Karpas-422 (cell line): ENCODE data around the gene TMEM235. TPM values are rescaled to one million over a fixed set of nuclear protein-coding genes. Genes with fewer than 3 reads are reported as not detected.
"Not testable (repeated sequence)": the region's sequence is repeated elsewhere in the genome, so short reads cannot be mapped to it uniquely, and the experiment has no call there.

ENCODE experiments used
- DNase-seq: peaks from one replicate; pipeline ENCODE4 v3.0.0-alpha.2; 2015
- H2AFZ ChIP-seq: fragments of 200-600 bp; sonication (generic); 2 replicates; pipeline ENCODE4 v1.6.1; 2014; ENCODE audit warnings: antibody characterized with exemption, low read length, mixed read lengths
- H3K27ac ChIP-seq: fragments of 200-600 bp; sonication (generic); 2 replicates; pipeline ENCODE4 v1.5.1; 2014; ENCODE audit warnings: mild to moderate bottlenecking, low read length, moderate library complexity
- H3K27me3 ChIP-seq: fragments of 200-600 bp; sonication (generic); 2 replicates; pipeline ENCODE4 v1.6.1; 2014; ENCODE audit warnings: low read length, mixed read lengths
- H3K36me3 ChIP-seq: fragments of 200-600 bp; sonication (generic); 2 replicates; pipeline ENCODE4 v1.6.1; 2014; ENCODE audit warnings: low read length, mixed read lengths; ENCODE audit not compliant: insufficient read depth
- H3K4me1 ChIP-seq: fragments of 200-600 bp; sonication (generic); 2 replicates; pipeline ENCODE4 v1.6.1; 2014; ENCODE audit warnings: mild to moderate bottlenecking, low read length, mixed read lengths
- H3K4me2 ChIP-seq: fragments of 200-600 bp; sonication (generic); 2 replicates; pipeline ENCODE4 v1.6.1; 2014; ENCODE audit warnings: low read length, low read depth, mild to moderate bottlenecking; ENCODE audit not compliant: poor library complexity, severe bottlenecking
- H3K4me3 ChIP-seq: fragments of 200-600 bp; sonication (generic); 2 replicates; pipeline ENCODE4 v1.5.1; 2014; ENCODE audit warnings: mild to moderate bottlenecking, antibody characterized with exemption, low read length, mixed read lengths
- H3K79me2 ChIP-seq: fragments of 200-600 bp; sonication (generic); 2 replicates; pipeline ENCODE4 v1.6.1; 2014; ENCODE audit warnings: mild to moderate bottlenecking, low read length, mixed read lengths
- H3K9ac ChIP-seq: fragments of 200-600 bp; sonication (generic); 2 replicates; pipeline ENCODE4 v1.6.0; 2014; ENCODE audit warnings: low read length
- H3K9me2 ChIP-seq: fragments of 200-600 bp; sonication (generic), shearing (Covaris generic); replicated peaks from 2 replicates; pipeline ENCODE4 v1.6.0; 2014; ENCODE audit warnings: mild to moderate bottlenecking, low read length, moderate library complexity; ENCODE audit not compliant: insufficient read depth
- H3K9me3 ChIP-seq: fragments of 300-700, 200-600 bp; sonication (generic); 2 replicates; pipeline ENCODE4 v1.6.1; 2014; ENCODE audit warnings: low read length, mixed read lengths
- H4K20me1 ChIP-seq: fragments of 200-600 bp; sonication (generic); 2 replicates; pipeline ENCODE4 v1.6.1; 2014; ENCODE audit warnings: mild to moderate bottlenecking, antibody characterized with exemption, low read length, low read depth; ENCODE audit not compliant: insufficient read depth
- total RNA-seq: library from RNA; depleted of rRNA; stranded (reverse); fragments of >200 nt; shearing (Covaris generic); gene quantifications from 2 replicates; pipeline ENCODE4 v1.2.3, GENCODE V29; 2014; ENCODE audit warnings: low replicate concordance

TMEM235 gene
- total RNA-seq, 1 experiment from 2014 or later: not detected

- Histone ChIP-seq H3K36me3 (no peaks in the 10 kb centered on the region), H3K4me3 (no peak overlapping the region), H3K9me3 (no peaks in the 10 kb centered on the region), H3K9ac (no peak overlapping the region), H3K79me2 (no peaks in the 10 kb centered on the region), H3K4me1 (no peaks in the 10 kb centered on the region), H4K20me1 (no peaks in the 10 kb centered on the region), H3K4me2 (no peak overlapping the region), H3K9me2 (no peaks in the 10 kb centered on the region), H2AFZ (no peak overlapping the region), H3K27me3 (no peaks in the 10 kb centered on the region), H3K27ac (no peak overlapping the region)
- no peak for DNase-seq
Measured at GRCh38 chr17:78232859-78233173, 1.4 kb downstream of the TMEM235 start.

GRCh38 chr17:78233678-78234077 lies 2.2 kb downstream of the TMEM235 start:
- H3K4me3 ChIP-seq: no peak overlapping the region
- H3K9ac ChIP-seq: no peak overlapping the region
- H3K9me3 ChIP-seq: no peaks in the 10 kb centered on the region
- no peaks in the 10 kb centered on the region for H3K9me2 ChIP-seq
- H2AFZ ChIP-seq: no peak overlapping the region
- no peak overlapping the region for H3K27ac ChIP-seq
- DNase-seq: no peak
- H4K20me1 ChIP-seq: no peaks in the 10 kb centered on the region
- no peaks in the 10 kb centered on the region for H3K4me1 ChIP-seq
- H3K36me3 ChIP-seq: no peaks in the 10 kb centered on the region
- H3K27me3 ChIP-seq: no peaks in the 10 kb centered on the region
- no peak overlapping the region for H3K4me2 ChIP-seq
- H3K79me2 ChIP-seq: no peaks in the 10 kb centered on the region

DNA sequence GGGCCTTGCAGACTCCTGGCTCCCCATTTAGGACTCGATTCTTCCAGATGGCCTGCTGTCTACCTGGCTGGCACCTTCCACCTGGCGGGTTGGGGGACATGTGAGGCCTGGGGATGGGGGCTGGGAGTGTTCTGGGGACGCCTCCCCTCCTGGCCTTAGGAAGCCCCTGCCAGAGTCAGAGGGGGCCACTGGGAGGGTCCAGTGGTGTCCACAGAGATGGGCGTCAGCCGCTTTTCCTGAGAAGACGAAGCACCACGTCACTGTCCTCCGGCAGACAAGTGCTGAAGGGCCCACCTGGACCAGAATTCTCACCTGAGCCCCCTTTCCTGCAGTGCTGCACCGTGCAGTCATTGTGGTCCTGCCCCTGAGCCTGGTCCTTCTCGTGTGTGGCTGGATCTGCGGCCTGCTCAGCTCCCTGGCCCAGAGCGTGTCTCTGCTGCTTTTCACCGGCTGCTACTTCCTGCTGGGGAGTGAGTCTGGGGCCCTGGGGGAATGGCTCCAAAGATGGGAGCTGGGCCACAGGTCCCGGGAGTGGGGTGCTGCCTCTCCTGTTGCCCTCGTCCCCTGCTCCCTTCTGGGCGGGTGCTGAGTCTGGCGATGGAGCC lies 2.9 kb downstream of the TMEM235 start:
- no peaks in the 10 kb centered on the region for H3K9me3 ChIP-seq
- no peak for DNase-seq
- H4K20me1 ChIP-seq: no peaks in the 10 kb centered on the region
- no peaks in the 10 kb centered on the region for H3K36me3 ChIP-seq
- no peaks in the 10 kb centered on the region for H3K79me2 ChIP-seq
- H2AFZ ChIP-seq: no peak overlapping the region
- no peak overlapping the region for H3K4me2 ChIP-seq
- H3K4me3 ChIP-seq: no peak overlapping the region
- H3K9ac ChIP-seq: no peak overlapping the region
- H3K27me3 ChIP-seq: no peaks in the 10 kb centered on the region
- H3K27ac ChIP-seq: no peak overlapping the region
- no peaks in the 10 kb centered on the region for H3K9me2 ChIP-seq
- peaks cover 6% of the 10 kb centered on the region for H3K4me1 ChIP-seq

- not testable (repeated sequence) for H3K9me2 ChIP-seq, H3K9me3 ChIP-seq, H3K36me3 ChIP-seq, H3K4me1 ChIP-seq, H3K27ac ChIP-seq, H3K4me2 ChIP-seq, DNase-seq, H2AFZ ChIP-seq, H3K9ac ChIP-seq, H3K27me3 ChIP-seq, H4K20me1 ChIP-seq, H3K4me3 ChIP-seq, H3K79me2 ChIP-seq
Measured at GRCh38 chr17:78235022-78235421, 3.6 kb downstream of the TMEM235 start.

GRCh38 chr17:78235885-78236284 lies 4.5 kb downstream of the TMEM235 start:
- no peaks in the 10 kb centered on the region for H3K27me3 ChIP-seq
- peaks cover 7% of the 10 kb centered on the region for H3K4me1 ChIP-seq
- no peak overlapping the region for H3K4me2 ChIP-seq
- no peaks in the 10 kb centered on the region for H3K9me3 ChIP-seq
- H3K27ac ChIP-seq: no peak overlapping the region
- H3K9ac ChIP-seq: no peak overlapping the region
- no peaks in the 10 kb centered on the region for H3K79me2 ChIP-seq
- no peak for DNase-seq
- no peaks in the 10 kb centered on the region for H4K20me1 ChIP-seq
- H2AFZ ChIP-seq: no peak overlapping the region
- no peak overlapping the region for H3K4me3 ChIP-seq
- no peaks in the 10 kb centered on the region for H3K36me3 ChIP-seq
- H3K9me2 ChIP-seq: no peaks in the 10 kb centered on the region

GRCh38 chr17:78236362-78237127 lies 5.1 kb downstream of the TMEM235 start:
- no peak overlapping the region for H3K27ac ChIP-seq
- no peaks in the 10 kb centered on the region for H3K27me3 ChIP-seq
- H3K36me3 ChIP-seq: no peaks in the 10 kb centered on the region
- no peak overlapping the region for H3K4me3 ChIP-seq
- no peaks in the 10 kb centered on the region for H3K79me2 ChIP-seq
- no peak overlapping the region for H3K9ac ChIP-seq
- H3K4me2 ChIP-seq: no peak overlapping the region
- no peaks in the 10 kb centered on the region for H3K9me3 ChIP-seq
- H2AFZ ChIP-seq: no peak overlapping the region
- DNase-seq: no peak
- H3K9me2 ChIP-seq: no peaks in the 10 kb centered on the region
- H4K20me1 ChIP-seq: no peaks in the 10 kb centered on the region
- peaks cover 8% of the 10 kb centered on the region for H3K4me1 ChIP-seq

GRCh38 chr17:78237401-78238012 lies 6.1 kb downstream of the TMEM235 start:
- Histone ChIP-seq H3K4me2 (no peak overlapping the region), H3K9me3 (no peaks in the 10 kb centered on the region), H3K4me3 (no peak overlapping the region), H3K27ac (no peak overlapping the region), H2AFZ (no peak overlapping the region), H3K4me1 (peaks cover 17% of the 10 kb centered on the region), H4K20me1 (no peaks in the 10 kb centered on the region), H3K27me3 (no peaks in the 10 kb centered on the region), H3K79me2 (no peaks in the 10 kb centered on the region), H3K36me3 (no peaks in the 10 kb centered on the region), H3K9ac (no peak overlapping the region), H3K9me2 (no peaks in the 10 kb centered on the region)
- no peak for DNase-seq

DNA sequence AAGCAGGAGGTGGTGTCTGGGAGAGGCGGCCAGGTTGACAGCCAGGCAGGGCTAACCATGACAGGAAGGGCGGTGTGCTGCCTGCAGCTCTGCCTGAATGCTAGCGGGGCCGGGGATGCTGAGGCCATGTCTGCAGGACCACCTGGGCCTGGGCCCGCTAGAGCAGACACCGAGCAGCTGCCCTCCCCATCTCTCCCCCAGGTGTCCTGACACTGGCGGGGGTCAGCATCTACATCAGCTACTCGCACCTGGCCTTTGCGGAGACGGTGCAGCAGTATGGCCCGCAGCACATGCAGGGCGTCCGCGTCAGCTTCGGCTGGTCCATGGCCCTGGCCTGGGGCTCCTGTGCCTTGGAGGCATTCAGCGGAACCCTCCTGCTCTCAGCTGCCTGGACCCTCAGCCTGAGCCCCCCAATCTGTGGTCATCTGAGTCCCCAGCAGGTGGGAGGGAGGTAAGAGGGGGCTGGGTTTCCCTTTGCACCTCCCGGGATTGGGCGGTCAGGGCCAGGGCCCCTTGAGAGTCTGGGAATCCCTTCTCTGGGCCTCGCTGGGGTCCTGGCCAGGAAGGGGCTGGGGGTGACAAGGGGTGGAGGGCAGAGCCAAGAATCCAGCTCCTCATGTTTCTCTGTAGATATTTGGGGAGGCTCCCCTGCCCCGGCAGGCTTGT lies 7.5 kb downstream of the TMEM235 start:
- H3K36me3 ChIP-seq: no peaks in the 10 kb centered on the region
- H4K20me1 ChIP-seq: no peaks in the 10 kb centered on the region
- no peak overlapping the region for H2AFZ ChIP-seq
- no peak overlapping the region for H3K9ac ChIP-seq
- H3K9me3 ChIP-seq: no peaks in the 10 kb centered on the region
- H3K27ac ChIP-seq: no peak overlapping the region
- no peak overlapping the region for H3K4me2 ChIP-seq
- H3K4me1 ChIP-seq: peaks cover 18% of the 10 kb centered on the region
- H3K27me3 ChIP-seq: no peaks in the 10 kb centered on the region
- no peaks in the 10 kb centered on the region for H3K9me2 ChIP-seq
- H3K79me2 ChIP-seq: no peaks in the 10 kb centered on the region
- H3K4me3 ChIP-seq: no peak overlapping the region
- no peak for DNase-seq
